K562 (cell line): ENCODE results near the gene MBOAT7. TPM values are rescaled to one million over a fixed set of nuclear protein-coding genes. Genes with fewer than 3 reads are reported as not detected.

Experiments used
- BCLAF1 ChIP-seq, 2 experiments: fragments of 450-650 bp in 1 of 2; IDR thresholded peaks; 2 replicates each; pipeline ENCODE4 v1.6.1; 2011 to 2017; ENCODE audit warnings: low read depth in 2 of 2, antibody characterized with exemption in 1 of 2, borderline replicate concordance in 1 of 2, low read length in 1 of 2, mild to moderate bottlenecking in 1 of 2, mixed read lengths in 1 of 2; ENCODE audit not compliant: control insufficient read depth in 1 of 2
- BRD4 ChIP-seq: fragments of 200-600 bp; sonication (generic); IDR thresholded peaks from 2 replicates; pipeline ENCODE4 v1.6.1; 2017; ENCODE audit warnings: inconsistent platforms
- CHCHD3 ChIP-seq: fragments of 250-450 bp; sonication (Bioruptor Pico); IDR thresholded peaks from 2 replicates; pipeline ENCODE4 v2.1.2; 2022; ENCODE audit warnings: mild to moderate bottlenecking
- EP300 ChIP-seq: IDR thresholded peaks from 2 replicates; pipeline ENCODE4 v1.6.1; 2012; ENCODE audit warnings: low read length, improper control_type of control experiment
- FOXK1 ChIP-seq: sonication (generic); formaldehyde crosslinking; IDR thresholded peaks from 2 replicates; pipeline ENCODE4 v1.8.0; 2022; ENCODE audit warnings: missing genetic modification reagents, mild to moderate bottlenecking, borderline replicate concordance
- HMG20A ChIP-seq: fragments of 450-650 bp; formaldehyde crosslinking; conservative IDR thresholded peaks from 2 replicates; pipeline ENCODE4 v1.4.0; 2020; ENCODE audit warnings: mild to moderate bottlenecking, mixed read lengths
- HMG20B ChIP-seq: fragments of 250-450 bp; sonication (Bioruptor Pico); IDR thresholded peaks from 2 replicates; pipeline ENCODE4 v1.5.0; 2021; ENCODE audit warnings: mild to moderate bottlenecking
- HMGN3 ChIP-seq: IDR thresholded peaks from 2 replicates; pipeline ENCODE4 v1.6.1; 2011; ENCODE audit warnings: borderline replicate concordance, low read depth, mild to moderate bottlenecking, mixed read lengths, low read length; ENCODE audit not compliant: insufficient read length; ENCODE audit errors: extremely low read depth
- PTTG1 ChIP-seq: fragments of 450-650 bp; IDR thresholded peaks from 2 replicates; pipeline ENCODE4 v1.6.1; 2016; ENCODE audit warnings: low read depth, mild to moderate bottlenecking, missing genetic modification characterization, missing compliant biosample characterization
- TFAM ChIP-seq: fragments of 250-450 bp; sonication (Bioruptor Pico); conservative IDR thresholded peaks from 2 replicates; pipeline ENCODE4 v1.5.0; 2021; ENCODE audit warnings: mild to moderate bottlenecking, moderate library complexity
- TRIM24 ChIP-seq, 2 experiments: fragments of 450-650 bp; IDR thresholded peaks; 2 replicates each; pipeline ENCODE4 v1.6.1; 2016
- ZBTB49 ChIP-seq: sonication (generic); formaldehyde crosslinking; IDR thresholded peaks from 2 replicates; pipeline ENCODE4 v1.8.0; 2022; ENCODE audit warnings: missing genetic modification reagents, mild to moderate bottlenecking, borderline replicate concordance
- ZNF280A ChIP-seq: fragments of 450-650 bp; IDR thresholded peaks from 2 replicates; pipeline ENCODE4 v1.6.1; 2018; ENCODE audit warnings: mild to moderate bottlenecking, low read depth; ENCODE audit not compliant: partially characterized antibody
- ZNF444 ChIP-seq: fragments of 250-450 bp; sonication (Bioruptor Pico); IDR thresholded peaks from 2 replicates; pipeline ENCODE4 v1.4.0; 2020; ENCODE audit warnings: mild to moderate bottlenecking, moderate library complexity
- polyA plus RNA-seq, 8 experiments: library from polyadenylated mRNA; depleted of rRNA in 4 of 8; stranded (reverse) in 5 of 8; unstranded in 3 of 8; fragments of >200 nt; fragmentation: Nextera tagmentation in 2 of 8; fragmentation: Illumina TruSeq in 1 of 8; extraction: Ambion mirVana in 2 of 8; extraction: Trizol in 1 of 8; gene quantifications; 2 replicates each; pipeline versions ENCODE4 v1.2.1 to v1.2.3, GENCODE V29; 2011 to 2014; ENCODE audit warnings: inconsistent platforms in 1 of 8, missing spikeins in 1 of 8
- total RNA-seq, 7 experiments: library from RNA; depleted of rRNA in 6 of 7; stranded (reverse); fragments of >200 nt in 6 of 7; fragmentation: Illumina TruSeq in 2 of 7; extraction: Trizol in 2 of 7; gene quantifications; 2 replicates each; pipeline versions ENCODE4 v1.2.1 to v1.2.3, GENCODE V29; 2011 to 2021; ENCODE audit warnings: low replicate concordance in 1 of 7
- TF ChIP-seq, protein P1 (sequence below): fragments of 250-450 bp; sonication (Bioruptor Pico); IDR thresholded peaks from 2 replicates; pipeline ENCODE4 v1.5.0; 2021; ENCODE audit warnings: mild to moderate bottlenecking, borderline replicate concordance
- TF ChIP-seq, protein P2 (sequence below): IDR thresholded peaks from 3 replicates; pipeline ENCODE4 v1.6.1; 2011; ENCODE audit warnings: borderline replicate concordance, mild to moderate bottlenecking; ENCODE audit not compliant: insufficient read length, insufficient read depth

The MBOAT7 gene
- total and polyA plus RNA-seq, 9 of the 15 experiments (the other 6 are each of a cell fraction or from before 2014, with no cell fraction given): 1.4 to 153 (median 56.1) TPM

GRCh38 chr19:54191011-54191810 lies 1.8 kb upstream of the MBOAT7 start, which contains the start of gene TSEN34 (continued):
- no peak for TF ChIP-seq ZNF280A
- TF ChIP-seq, protein P1, sequence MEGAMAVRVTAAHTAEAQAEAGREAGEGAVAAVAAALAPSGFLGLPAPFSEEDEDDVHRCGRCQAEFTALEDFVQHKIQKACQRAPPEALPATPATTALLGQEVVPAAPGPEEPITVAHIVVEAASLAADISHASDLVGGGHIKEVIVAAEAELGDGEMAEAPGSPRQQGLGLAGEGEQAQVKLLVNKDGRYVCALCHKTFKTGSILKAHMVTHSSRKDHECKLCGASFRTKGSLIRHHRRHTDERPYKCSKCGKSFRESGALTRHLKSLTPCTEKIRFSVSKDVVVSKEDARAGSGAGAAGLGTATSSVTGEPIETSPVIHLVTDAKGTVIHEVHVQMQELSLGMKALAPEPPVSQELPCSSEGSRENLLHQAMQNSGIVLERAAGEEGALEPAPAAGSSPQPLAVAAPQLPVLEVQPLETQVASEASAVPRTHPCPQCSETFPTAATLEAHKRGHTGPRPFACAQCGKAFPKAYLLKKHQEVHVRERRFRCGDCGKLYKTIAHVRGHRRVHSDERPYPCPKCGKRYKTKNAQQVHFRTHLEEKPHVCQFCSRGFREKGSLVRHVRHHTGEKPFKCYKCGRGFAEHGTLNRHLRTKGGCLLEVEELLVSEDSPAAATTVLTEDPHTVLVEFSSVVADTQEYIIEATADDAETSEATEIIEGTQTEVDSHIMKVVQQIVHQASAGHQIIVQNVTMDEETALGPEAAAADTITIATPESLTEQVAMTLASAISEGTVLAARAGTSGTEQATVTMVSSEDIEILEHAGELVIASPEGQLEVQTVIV (CRISPR knock-in tag): no peak
- TF ChIP-seq HMG20B (CRISPR knock-in tag): no peak
- peak; percentile 88 for TF ChIP-seq HMGN3
- TF ChIP-seq ZNF444 (CRISPR knock-in tag): no peak
- no peak for TF ChIP-seq TFAM
- TF ChIP-seq, protein P2, sequence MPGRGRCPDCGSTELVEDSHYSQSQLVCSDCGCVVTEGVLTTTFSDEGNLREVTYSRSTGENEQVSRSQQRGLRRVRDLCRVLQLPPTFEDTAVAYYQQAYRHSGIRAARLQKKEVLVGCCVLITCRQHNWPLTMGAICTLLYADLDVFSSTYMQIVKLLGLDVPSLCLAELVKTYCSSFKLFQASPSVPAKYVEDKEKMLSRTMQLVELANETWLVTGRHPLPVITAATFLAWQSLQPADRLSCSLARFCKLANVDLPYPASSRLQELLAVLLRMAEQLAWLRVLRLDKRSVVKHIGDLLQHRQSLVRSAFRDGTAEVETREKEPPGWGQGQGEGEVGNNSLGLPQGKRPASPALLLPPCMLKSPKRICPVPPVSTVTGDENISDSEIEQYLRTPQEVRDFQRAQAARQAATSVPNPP: no peak
- no peak for TF ChIP-seq HMG20A (CRISPR knock-in tag)
- TF ChIP-seq PTTG1 (tag): no peak
- no peak for TF ChIP-seq CHCHD3
- no peak for TF ChIP-seq FOXK1 (CRISPR knock-in tag)
- no peak for TF ChIP-seq TRIM24 (IDR thresholded peaks at IDR 0.05)
- TF ChIP-seq EP300: no peak
- no peak for TF ChIP-seq BRD4
- TF ChIP-seq ZBTB49 (CRISPR knock-in tag): no peak
- no peak for TF ChIP-seq BCLAF1 (IDR thresholded peaks at IDR 0.05; ENCODE audit: borderline replicate concordance in 1 of 2, control insufficient read depth in 1 of 2, low read depth in 2 of 2, low read length in 1 of 2)
